HG03520 (cell line): ENCODE results near the gene SOCS4.
"Not testable (repeated sequence)": the region's sequence is repeated elsewhere in the genome, so short reads cannot be mapped to it uniquely, and the experiment has no call there.

Source experiments
- ATAC-seq: cut with Tn5 transposase; IDR thresholded peaks from one replicate; pipeline ENCODE4 v1.9.1; 2021; ENCODE audit warnings: mild to moderate bottlenecking, moderate library complexity; ENCODE audit not compliant: unreplicated experiment

The SOCS4 gene, protein sequence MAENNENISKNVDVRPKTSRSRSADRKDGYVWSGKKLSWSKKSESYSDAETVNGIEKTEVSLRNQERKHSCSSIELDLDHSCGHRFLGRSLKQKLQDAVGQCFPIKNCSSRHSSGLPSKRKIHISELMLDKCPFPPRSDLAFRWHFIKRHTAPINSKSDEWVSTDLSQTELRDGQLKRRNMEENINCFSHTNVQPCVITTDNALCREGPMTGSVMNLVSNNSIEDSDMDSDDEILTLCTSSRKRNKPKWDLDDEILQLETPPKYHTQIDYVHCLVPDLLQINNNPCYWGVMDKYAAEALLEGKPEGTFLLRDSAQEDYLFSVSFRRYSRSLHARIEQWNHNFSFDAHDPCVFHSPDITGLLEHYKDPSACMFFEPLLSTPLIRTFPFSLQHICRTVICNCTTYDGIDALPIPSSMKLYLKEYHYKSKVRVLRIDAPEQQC

DNA sequence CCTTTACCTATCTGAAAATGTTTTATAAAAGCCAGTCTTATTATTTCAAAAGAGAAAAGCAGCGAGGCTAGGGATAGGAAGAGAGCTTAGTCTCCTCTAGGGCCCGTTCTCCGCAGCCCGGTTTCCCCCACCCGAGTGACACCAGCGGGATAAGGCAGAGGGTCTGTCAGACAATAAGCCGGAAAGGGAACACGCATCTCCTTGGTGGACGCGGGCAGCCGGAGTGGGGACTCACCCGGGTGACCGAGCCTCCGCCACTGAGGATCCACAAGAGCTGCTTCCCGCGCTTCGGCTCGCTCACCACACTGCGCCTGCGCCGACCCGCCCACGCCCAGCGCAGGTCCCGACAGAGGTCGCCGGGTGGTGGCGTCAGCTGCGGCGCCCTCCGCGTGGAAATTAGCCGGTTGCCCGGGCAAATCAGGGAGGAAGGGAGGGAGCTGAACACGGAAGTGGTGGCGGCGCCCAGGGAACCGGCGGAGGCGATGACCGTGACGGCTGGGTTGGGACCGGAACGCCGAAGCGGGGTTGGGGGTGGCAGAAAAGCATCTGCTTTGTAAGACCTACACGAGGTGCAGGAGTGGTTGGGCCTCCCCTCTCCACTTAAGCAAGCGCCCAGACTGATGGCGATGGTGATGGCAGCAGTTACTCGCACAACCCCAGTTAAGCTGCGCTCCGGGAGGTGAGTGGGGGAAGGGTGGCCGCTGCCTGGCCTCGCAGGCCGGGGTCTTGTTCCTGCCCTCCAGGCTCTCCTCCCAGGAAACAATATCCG lies at the start of gene SOCS4, which contains the start of gene WDHD1:
Gene SOCS4 (plus strand): TSS at position 444 of the 769 bp plus-strand sequence. CDS start 15,806 bp downstream, outside the sequence.
Gene WDHD1 (minus strand): TSS at position 307 of the 769 bp plus-strand sequence. CDS start 312 bp downstream, outside the sequence.
- ATAC-seq, result peak; percentile 87

- no peak for ATAC-seq
Measured at GRCh38 chr14:54979039-54979438, 48.0 kb upstream of the SOCS4 start.

DNA sequence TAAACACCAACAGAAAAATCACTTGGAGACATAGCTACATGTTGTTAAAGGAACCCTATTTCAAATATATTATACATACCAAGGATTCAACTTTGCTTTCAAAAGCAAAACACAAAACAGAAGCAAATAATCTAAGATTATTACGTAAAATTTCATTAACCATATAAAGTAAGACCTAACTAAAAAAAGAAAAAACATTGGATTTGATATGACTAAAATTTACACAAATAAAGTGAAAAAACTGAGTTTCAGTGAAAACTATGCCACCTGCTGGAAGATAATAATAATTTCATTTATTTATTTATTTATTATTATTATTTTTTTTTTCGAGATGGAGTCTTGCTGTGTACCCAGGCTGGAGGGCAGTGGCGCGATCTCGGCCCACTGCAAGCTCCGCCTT lies 45.3 kb upstream of the SOCS4 start:
- no peak for ATAC-seq

GRCh38 chr14:54985156-54985555 lies 41.9 kb upstream of the SOCS4 start:
- ATAC-seq, result no peak

DNA sequence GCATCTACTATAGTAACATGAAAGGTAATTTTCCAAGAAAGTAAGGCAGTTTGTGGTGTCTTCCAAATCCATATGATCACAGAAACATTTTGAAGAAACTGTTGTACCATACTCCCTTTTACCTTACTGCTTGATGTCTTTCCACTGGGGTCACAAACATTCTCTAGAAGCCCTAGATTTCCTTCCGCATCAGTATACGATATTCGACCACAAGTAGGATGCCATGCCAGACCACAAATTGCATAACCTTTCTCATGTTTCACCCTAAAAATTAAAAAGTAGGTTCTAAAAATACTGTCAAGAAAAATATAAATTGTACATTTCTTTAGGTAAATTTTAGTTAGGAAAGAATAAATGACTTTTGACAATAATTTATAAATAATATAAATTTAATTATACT lies 26.7 kb upstream of the SOCS4 start:
- no peak for ATAC-seq

GRCh38 chr14:55005071-55005470 lies 22.0 kb upstream of the SOCS4 start:
- no peak for ATAC-seq

DNA sequence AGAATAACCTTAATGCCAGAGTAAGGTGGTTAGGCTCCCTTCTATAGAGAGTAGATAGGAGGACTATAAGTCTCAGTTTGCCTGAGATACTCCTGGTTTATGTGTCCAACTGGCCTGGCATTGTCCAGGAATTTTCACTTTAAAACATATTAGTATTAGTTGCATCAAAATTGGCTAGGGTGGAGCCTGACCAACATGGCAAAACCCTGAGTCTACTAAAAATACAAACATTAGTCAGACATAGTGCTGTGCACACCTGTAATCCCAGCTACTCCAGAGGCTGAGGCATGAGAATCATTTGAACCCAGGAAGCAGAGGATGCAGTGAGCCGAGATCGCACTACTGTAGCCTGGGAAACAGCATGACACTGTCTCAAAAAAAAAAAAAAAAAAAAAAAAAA lies 12.0 kb upstream of the SOCS4 start:
- no peak for ATAC-seq

- ATAC-seq, result no peak
Measured at GRCh38 chr14:55019968-55020554, 7.0 kb upstream of the SOCS4 start.

DNA sequence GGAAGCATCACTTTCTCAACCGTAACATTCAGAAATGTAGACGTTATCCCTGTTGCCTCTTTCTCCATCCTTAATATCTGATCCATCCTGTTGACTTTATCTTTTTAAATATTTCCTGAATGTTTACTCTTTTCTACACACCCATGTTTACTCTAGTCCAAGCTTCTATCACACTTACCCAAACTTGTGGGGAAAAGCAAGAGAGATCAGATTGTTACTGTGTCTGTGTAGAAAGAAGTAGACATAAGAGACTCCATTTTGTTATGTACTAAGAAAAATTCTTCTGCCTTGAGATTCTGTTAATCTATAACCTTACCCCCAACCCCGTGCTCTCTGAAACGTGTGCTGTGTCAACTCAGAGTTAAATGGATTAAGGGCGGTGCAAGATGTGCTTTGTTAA lies 2.7 kb upstream of the SOCS4 start:
- not testable (repeated sequence) for ATAC-seq

DNA sequence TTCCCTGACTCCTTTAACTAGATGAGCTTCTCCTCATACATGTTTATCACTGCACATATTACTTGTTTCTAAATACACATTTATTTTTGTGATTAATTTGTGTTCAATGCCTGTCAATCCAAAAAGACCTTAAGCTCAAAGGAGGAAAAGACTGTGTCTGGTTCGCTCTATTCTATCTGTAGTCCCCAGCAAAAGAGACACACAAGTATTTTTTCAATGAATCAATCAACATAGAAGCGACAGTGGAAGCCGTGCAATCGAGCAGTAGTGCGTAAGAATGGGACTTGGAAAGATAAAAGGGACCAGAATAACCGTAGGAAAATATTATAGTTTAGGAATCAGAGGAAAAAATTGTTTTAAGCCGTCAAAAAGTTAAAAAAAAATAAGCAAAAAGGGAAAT lies 1.1 kb upstream of the SOCS4 start:
- no peak for ATAC-seq

DNA sequence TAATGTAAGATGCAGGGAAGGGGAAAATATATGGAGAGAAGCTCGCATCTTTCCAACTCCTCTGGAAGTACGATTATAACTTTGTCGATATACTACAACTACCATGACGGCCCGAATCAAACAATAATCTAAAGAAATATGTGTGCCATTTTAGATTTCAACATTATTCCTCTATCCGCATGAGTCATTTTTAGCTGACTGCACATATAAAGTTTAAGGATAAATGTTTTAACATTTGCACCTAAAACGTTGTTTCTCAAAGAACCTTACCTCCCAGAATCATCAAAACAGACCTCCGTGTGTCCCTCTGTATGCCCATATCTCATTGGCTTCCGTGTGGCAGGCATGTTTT lies 619 bp upstream of the SOCS4 start:
- no peak for ATAC-seq

DNA sequence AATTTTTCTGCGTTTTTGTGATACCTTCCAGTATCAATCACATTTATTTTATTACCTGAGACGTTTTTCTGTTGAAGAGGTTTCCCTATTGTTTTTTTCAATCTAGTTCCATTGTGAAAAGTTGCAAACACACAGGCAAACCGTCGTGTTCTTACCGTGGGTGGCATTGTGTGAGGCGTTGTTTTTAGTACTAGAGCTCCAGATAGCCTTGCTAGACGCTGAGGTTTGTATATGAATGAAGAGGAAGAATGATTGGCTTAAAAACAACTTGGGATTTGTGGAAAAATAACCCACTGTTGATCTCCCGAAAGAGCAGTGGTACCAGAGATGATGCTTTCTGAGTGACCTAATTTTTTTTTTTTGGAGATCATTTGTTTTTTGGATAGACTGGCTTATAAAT lies 1.0 kb downstream of the SOCS4 start:
- ATAC-seq, result no peak

DNA sequence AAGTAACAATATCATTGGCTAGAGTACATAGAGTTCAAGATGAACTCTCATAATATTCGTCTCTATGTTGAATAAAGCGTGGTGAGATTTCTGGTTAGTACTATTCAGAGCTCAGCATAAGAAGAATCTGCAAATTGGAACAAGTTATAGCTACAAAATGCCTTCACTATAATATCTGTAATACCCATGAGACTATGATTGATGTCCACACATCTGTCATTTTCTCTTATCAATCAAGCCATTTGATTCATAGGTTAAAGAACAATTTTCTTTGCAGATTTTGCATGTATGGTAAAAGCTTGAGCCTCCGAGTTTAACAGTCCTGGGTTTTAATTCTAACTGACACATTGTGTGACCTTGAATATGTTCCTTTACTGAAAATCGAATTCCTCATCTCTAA lies 1.4 kb downstream of the SOCS4 start:
- no peak for ATAC-seq

GRCh38 chr14:55031190-55031589 lies 4.2 kb downstream of the SOCS4 start:
- ATAC-seq, result no peak

DNA sequence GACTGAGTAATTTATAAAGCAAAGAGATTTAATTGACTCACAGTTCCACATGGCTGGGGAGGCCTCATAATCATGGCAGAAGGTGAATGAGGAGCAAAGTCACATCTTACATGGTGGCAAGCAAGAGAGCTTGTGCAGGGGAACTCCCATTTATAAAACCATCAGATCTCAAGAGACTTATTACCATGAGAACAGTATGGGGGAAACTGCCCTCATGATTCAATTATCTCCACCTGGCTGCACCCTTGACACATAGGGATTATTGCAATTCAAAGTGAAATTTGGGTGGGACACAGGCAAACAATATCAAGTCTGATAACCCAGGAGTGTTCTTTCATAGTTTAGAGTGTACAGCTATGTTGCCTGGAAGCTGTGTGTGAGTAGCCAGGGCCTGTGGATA lies 11.0 kb downstream of the SOCS4 start:
- not testable (repeated sequence) for ATAC-seq

- no peak for ATAC-seq
Measured at GRCh38 chr14:55038708-55039107, 11.7 kb downstream of the SOCS4 start.

GRCh38 chr14:55043528-55043927 lies 16.5 kb downstream of the SOCS4 start:
- ATAC-seq, result no peak

DNA sequence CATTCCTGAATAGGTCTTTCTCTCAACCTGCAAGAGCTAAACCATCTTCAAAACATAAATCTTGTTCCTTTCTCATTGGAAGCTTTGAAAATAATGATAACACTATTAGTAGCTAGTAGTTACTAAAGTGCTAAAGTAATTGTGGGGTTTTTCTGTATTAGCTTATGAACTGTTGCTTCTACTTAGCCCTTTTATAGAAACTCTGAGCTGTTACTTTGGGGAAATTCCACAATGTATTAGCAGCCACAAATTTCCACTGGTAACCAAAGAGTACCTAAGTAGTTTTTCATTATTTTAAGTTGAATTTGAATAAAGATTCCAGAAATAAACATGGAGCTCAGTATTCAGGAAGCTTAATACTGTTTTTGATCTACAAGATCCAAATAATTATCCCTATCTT lies 18.1 kb downstream of the SOCS4 start:
- ATAC-seq, result no peak

GRCh38 chr14:55047301-55048053 lies 20.4 kb downstream of the SOCS4 start:
- no peak for ATAC-seq

GRCh38 chr14:55048900-55049436 lies 21.9 kb downstream of the SOCS4 start:
- ATAC-seq, result no peak

DNA sequence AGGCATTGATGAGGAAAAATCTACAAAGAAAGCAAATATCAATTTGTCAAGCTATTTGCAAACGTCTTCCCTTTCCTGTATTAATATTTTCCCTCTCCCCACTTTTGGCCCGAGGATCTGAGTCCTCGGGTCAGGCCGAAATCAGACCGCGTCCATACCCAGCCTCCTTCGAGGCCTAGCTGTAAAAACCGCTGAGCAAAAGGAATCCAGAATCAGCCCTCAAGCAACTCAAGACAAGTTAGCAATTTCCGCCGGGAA lies 24.1 kb downstream of the SOCS4 start:
- peak; percentile 20 for ATAC-seq
